HepG2 (cell line): ENCODE measurements around the gene TANGO2. TPM values are rescaled to one million over a fixed set of nuclear protein-coding genes. Genes with fewer than 3 reads are reported as not detected.

Experiments used
- BHLHE40 ChIP-seq: IDR thresholded peaks from 2 replicates; pipeline ENCODE4 v1.6.1; 2011; ENCODE audit warnings: low read length, improper control_type of control experiment
- BORCS8-MEF2B ChIP-seq: sonication (generic); formaldehyde crosslinking; IDR thresholded peaks from 2 replicates; pipeline ENCODE4 v1.8.0; 2022; ENCODE audit warnings: mild to moderate bottlenecking, missing genetic modification reagents
- CBX1 ChIP-seq: IDR thresholded peaks from one replicate; pipeline ENCODE4 v1.6.1; 2016; ENCODE audit warnings: antibody characterized with exemption, low read depth
- HDAC1 ChIP-seq: sonication (generic); formaldehyde crosslinking; IDR thresholded peaks from 2 replicates; pipeline ENCODE4 v1.5.1; 2020; ENCODE audit warnings: mild to moderate bottlenecking, missing genetic modification reagents
- HNRNPK ChIP-seq: fragments of 200-400 bp; formaldehyde crosslinking; IDR thresholded peaks from 2 replicates; pipeline ENCODE4 v1.6.1; 2018; ENCODE audit warnings: low read length, low read depth, moderate library complexity, mild to moderate bottlenecking; ENCODE audit not compliant: poor library complexity, severe bottlenecking
- KDM1A ChIP-seq: IDR thresholded peaks from 2 replicates; pipeline ENCODE4 v1.6.1; 2016; ENCODE audit warnings: missing compliant biosample characterization
- MTF1 ChIP-seq: sonication (generic); formaldehyde crosslinking; IDR thresholded peaks from 2 replicates; pipeline ENCODE4 v1.5.0; 2020; ENCODE audit warnings: missing genetic modification reagents
- NFIB ChIP-seq: sonication (generic); formaldehyde crosslinking; IDR thresholded peaks from 2 replicates; pipeline ENCODE4 v1.9.0; 2021; ENCODE audit warnings: missing genetic modification reagents, mild to moderate bottlenecking, borderline replicate concordance
- PATZ1 ChIP-seq: sonication (generic); formaldehyde crosslinking; IDR thresholded peaks from 2 replicates; pipeline ENCODE4 v1.4.0; 2020; ENCODE audit warnings: missing genetic modification reagents
- TGIF2 ChIP-seq: IDR thresholded peaks from 2 replicates; pipeline ENCODE4 v1.6.1; 2016; ENCODE audit warnings: control low read depth, missing compliant biosample characterization
- TOPORS ChIP-seq: sonication (generic); formaldehyde crosslinking; IDR thresholded peaks from 2 replicates; pipeline ENCODE4 v1.8.0; 2023; ENCODE audit warnings: mild to moderate bottlenecking, missing genetic modification reagents
- U2AF1 ChIP-seq: fragments of 200-400 bp; formaldehyde crosslinking; optimal IDR thresholded peaks from 2 replicates; pipeline ENCODE3; 2017; ENCODE audit warnings: mild to moderate bottlenecking, low read depth, low read length
- ZFX ChIP-seq: sonication (generic); formaldehyde crosslinking; IDR thresholded peaks from 2 replicates; pipeline ENCODE4 v1.4.0; 2020; ENCODE audit warnings: mild to moderate bottlenecking, low read depth, missing genetic modification reagents, moderate library complexity
- ZNF230 ChIP-seq: sonication (generic); formaldehyde crosslinking; IDR thresholded peaks from 2 replicates; pipeline ENCODE4 v1.4.0; 2020; ENCODE audit warnings: mild to moderate bottlenecking, missing genetic modification reagents
- ZNF263 ChIP-seq: sonication (generic); formaldehyde crosslinking; IDR thresholded peaks from 2 replicates; pipeline ENCODE4 v1.4.0; 2020; ENCODE audit warnings: missing genetic modification reagents
- ZNF296 ChIP-seq: sonication (generic); formaldehyde crosslinking; conservative IDR thresholded peaks from 2 replicates; pipeline ENCODE4 v1.5.0; 2020; ENCODE audit warnings: mild to moderate bottlenecking, missing genetic modification reagents
- ZNF331 ChIP-seq: sonication (generic); formaldehyde crosslinking; IDR thresholded peaks from 2 replicates; pipeline ENCODE4 v1.4.0; 2020; ENCODE audit warnings: missing genetic modification reagents
- ZNF501 ChIP-seq: sonication (generic); formaldehyde crosslinking; IDR thresholded peaks from 2 replicates; pipeline ENCODE4 v1.5.1; 2020; ENCODE audit warnings: mild to moderate bottlenecking, moderate library complexity, missing genetic modification reagents
- ZNF530 ChIP-seq: sonication (generic); formaldehyde crosslinking; IDR thresholded peaks from 2 replicates; pipeline ENCODE4 v1.5.0; 2020; ENCODE audit warnings: low read depth, mild to moderate bottlenecking, missing genetic modification reagents
- ZNF547 ChIP-seq: sonication (generic); formaldehyde crosslinking; IDR thresholded peaks from 2 replicates; pipeline ENCODE4 v1.5.1; 2020; ENCODE audit warnings: mild to moderate bottlenecking, missing genetic modification reagents
- ZNF737 ChIP-seq: sonication (generic); formaldehyde crosslinking; IDR thresholded peaks from 2 replicates; pipeline ENCODE4 v1.5.0; 2020; ENCODE audit warnings: missing genetic modification reagents, mild to moderate bottlenecking, borderline replicate concordance
- ZSCAN21 ChIP-seq: sonication (generic); formaldehyde crosslinking; IDR thresholded peaks from 2 replicates; pipeline ENCODE4 v1.8.0; 2022; ENCODE audit warnings: mild to moderate bottlenecking, missing genetic modification reagents, moderate library complexity, borderline replicate concordance
- polyA plus RNA-seq, 8 experiments: library from polyadenylated mRNA; depleted of rRNA in 3 of 8; stranded (reverse) in 7 of 8; unstranded in 1 of 8; fragments of >200 nt; fragmentation: Illumina TruSeq in 4 of 8; extraction: Trizol in 4 of 8; gene quantifications; 2 replicates each; pipeline versions ENCODE4 v1.2.1 to v1.2.3, GENCODE V29; 2011 to 2016; ENCODE audit warnings: low read depth in 4 of 8, missing spikeins in 1 of 8, mixed read lengths in 1 of 8; ENCODE audit not compliant: insufficient read depth in 1 of 8
- total RNA-seq, 5 experiments: library from RNA; depleted of rRNA; stranded (reverse); fragments of >200 nt; fragmentation: Illumina TruSeq; extraction: Trizol; gene quantifications; 2 replicates each; pipeline ENCODE4 v1.2.3, GENCODE V29; 2016; ENCODE audit warnings: low read depth in 1 of 5
- TF ChIP-seq, protein P1 (sequence below): sonication (generic); formaldehyde crosslinking; IDR thresholded peaks from 2 replicates; pipeline ENCODE4 v1.5.0; 2020; ENCODE audit warnings: missing genetic modification reagents, mild to moderate bottlenecking, borderline replicate concordance
- TF ChIP-seq, protein P2 (sequence below): sonication (generic); formaldehyde crosslinking; IDR thresholded peaks from 2 replicates; pipeline ENCODE4 v1.4.0; 2020; ENCODE audit warnings: missing genetic modification reagents
- TF ChIP-seq, protein P3 (sequence below): sonication (generic); formaldehyde crosslinking; IDR thresholded peaks from 2 replicates; pipeline ENCODE4 v1.8.1; 2022; ENCODE audit warnings: mild to moderate bottlenecking, missing genetic modification reagents

The TANGO2 gene
- total and polyA plus RNA-seq, 2 of the 13 experiments (the other 11 are each of a cell fraction or from before 2014, with no cell fraction given): 12.9 to 14.8 TPM

DNA sequence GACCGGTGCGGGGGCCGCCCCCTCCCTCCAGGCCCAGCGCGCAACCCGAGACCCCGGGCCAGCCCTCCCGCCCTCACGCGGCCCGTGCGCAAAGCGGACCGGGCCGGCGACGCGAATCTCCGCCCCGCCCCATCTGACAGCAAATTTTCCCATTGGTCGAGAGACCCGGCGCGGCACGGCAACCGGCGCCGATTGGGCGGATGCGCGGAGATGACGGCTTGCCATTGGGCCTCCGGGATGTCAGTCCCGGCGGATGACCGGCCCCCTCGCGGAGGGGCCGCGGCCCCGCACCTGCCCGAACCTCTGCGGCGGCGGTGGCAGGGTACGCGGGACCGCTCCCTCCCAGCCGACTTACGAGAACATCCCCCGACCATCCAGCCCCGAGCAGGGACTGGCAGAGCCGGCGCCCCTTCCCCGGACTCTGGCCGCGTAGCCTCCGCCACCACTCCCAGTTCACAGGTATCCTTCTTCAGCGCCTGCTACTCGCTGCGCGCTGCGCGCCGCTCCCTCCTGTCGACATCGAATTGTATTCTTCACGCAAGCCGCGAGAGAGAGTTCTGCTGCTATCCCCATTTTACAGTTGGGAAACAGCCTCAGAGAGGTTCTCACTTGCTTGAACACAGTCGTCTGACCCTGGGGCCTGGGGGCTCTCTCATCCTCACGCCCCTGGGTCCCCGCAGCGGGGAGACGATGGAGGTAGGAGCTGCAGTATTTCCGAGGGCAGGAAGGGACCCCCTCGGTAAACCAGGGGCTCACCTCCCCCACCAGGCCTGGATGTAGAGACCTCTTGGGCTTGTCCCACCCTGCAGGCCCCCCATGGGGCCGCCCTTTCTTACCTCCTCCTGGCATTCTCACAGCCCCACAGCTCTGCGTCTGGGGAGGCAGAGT, 3.9 kb upstream of the TANGO2 start, which contains the start of gene ARVCF (continued):
- TF ChIP-seq U2AF1 (no peak), ZNF547 (0 out of 2 replicates have a peak, but pooled peaks have one; percentile 11), ZSCAN21 (CRISPR knock-in tag) (no peak), MTF1 (CRISPR knock-in tag) (peak; percentile 98), BHLHE40 (peak; percentile 37; the same call in 1 of the 2 replicates), TOPORS (no peak), BORCS8-MEF2B (CRISPR knock-in tag) (no peak), TGIF2 (no peak), HDAC1 (no peak), NFIB (CRISPR knock-in tag) (no peak), ZNF230 (CRISPR knock-in tag) (no peak), ZNF331 (CRISPR knock-in tag) (no peak), ZNF263 (CRISPR knock-in tag) (no peak), CBX1 (no peak), ZNF530 (CRISPR knock-in tag) (no peak), ZFX (CRISPR knock-in tag) (no peak; the same call in none of the 2 replicates), ZNF737 (CRISPR knock-in tag) (no peak), KDM1A (CRISPR knock-in tag) (no peak), PATZ1 (CRISPR knock-in tag) (peak; percentile 24), HNRNPK (no peak), ZNF296 (CRISPR knock-in tag) (no peak), ZNF501 (CRISPR knock-in tag) (peak; percentile 36; the same call in 1 of the 2 replicates)
- TF ChIP-seq, protein P1, sequence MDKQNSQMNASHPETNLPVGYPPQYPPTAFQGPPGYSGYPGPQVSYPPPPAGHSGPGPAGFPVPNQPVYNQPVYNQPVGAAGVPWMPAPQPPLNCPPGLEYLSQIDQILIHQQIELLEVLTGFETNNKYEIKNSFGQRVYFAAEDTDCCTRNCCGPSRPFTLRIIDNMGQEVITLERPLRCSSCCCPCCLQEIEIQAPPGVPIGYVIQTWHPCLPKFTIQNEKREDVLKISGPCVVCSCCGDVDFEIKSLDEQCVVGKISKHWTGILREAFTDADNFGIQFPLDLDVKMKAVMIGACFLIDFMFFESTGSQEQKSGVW (CRISPR knock-in tag): no peak
- TF ChIP-seq, protein P2, sequence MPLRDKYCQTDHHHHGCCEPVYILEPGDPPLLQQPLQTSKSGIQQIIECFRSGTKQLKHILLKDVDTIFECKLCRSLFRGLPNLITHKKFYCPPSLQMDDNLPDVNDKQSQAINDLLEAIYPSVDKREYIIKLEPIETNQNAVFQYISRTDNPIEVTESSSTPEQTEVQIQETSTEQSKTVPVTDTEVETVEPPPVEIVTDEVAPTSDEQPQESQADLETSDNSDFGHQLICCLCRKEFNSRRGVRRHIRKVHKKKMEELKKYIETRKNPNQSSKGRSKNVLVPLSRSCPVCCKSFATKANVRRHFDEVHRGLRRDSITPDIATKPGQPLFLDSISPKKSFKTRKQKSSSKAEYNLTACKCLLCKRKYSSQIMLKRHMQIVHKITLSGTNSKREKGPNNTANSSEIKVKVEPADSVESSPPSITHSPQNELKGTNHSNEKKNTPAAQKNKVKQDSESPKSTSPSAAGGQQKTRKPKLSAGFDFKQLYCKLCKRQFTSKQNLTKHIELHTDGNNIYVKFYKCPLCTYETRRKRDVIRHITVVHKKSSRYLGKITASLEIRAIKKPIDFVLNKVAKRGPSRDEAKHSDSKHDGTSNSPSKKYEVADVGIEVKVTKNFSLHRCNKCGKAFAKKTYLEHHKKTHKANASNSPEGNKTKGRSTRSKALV: peak; percentile 91
- TF ChIP-seq, protein P3, sequence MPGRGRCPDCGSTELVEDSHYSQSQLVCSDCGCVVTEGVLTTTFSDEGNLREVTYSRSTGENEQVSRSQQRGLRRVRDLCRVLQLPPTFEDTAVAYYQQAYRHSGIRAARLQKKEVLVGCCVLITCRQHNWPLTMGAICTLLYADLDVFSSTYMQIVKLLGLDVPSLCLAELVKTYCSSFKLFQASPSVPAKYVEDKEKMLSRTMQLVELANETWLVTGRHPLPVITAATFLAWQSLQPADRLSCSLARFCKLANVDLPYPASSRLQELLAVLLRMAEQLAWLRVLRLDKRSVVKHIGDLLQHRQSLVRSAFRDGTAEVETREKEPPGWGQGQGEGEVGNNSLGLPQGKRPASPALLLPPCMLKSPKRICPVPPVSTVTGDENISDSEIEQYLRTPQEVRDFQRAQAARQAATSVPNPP (CRISPR knock-in tag): no peak
